ENCODE data around the gene CRHBP.
"Not testable (repeated sequence)": the region's sequence is repeated elsewhere in the genome, so short reads cannot be mapped to it uniquely, and the experiment has no call there.

The CRHBP gene

DNA sequence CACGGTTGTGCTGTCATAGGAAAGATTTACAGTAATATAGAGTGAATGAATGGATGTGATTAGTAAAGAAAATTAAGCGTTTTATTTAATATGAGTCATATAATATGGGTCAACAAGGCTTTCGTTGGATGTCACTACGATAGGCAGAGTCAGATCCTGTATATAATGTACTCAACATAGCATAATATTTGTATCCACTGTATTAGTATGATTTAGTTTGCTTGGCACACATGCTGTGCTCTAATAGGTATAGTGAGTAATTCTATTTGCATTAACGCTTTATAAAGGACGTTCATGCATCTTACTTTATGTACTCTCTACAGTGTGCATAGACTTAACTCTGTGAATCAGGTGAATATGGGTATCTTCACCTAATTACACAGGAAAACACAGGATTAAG is 41.5 kb downstream of the CRHBP start:
- no peak for TF ChIP-seq CTCF (IDR thresholded peaks at IDR 0.05; ENCODE audit: low read depth, low read length, missing control alignments)
- H3K4me3 ChIP-seq (ENCODE audit: low read depth, low read length), result no peak overlapping the region
- DNase-seq (ENCODE audit: low read depth), result no peak

- DNase-seq (ENCODE audit: low read depth); H3K4me3 ChIP-seq (ENCODE audit: low read depth, low read length): not testable (repeated sequence)
Observed at GRCh38 chr5:76998251-76998650, 45.4 kb downstream of the CRHBP start.

GRCh38 chr5:76999451-76999850 is 46.6 kb downstream of the CRHBP start:
- H3K4me3 ChIP-seq (ENCODE audit: low read depth, low read length), result no peak overlapping the region
- DNase-seq (ENCODE audit: low read depth), result no peak
- no peak for TF ChIP-seq CTCF (IDR thresholded peaks at IDR 0.05; ENCODE audit: low read depth, low read length, missing control alignments)

- DNase-seq (ENCODE audit: low read depth), result no peak
- TF ChIP-seq CTCF (IDR thresholded peaks at IDR 0.05; ENCODE audit: low read depth, low read length, missing control alignments), result no peak
- no peak overlapping the region for H3K4me3 ChIP-seq (ENCODE audit: low read depth, low read length)
Observed at GRCh38 chr5:77003246-77003645, 50.4 kb downstream of the CRHBP start.

- no peak overlapping the region for H3K4me3 ChIP-seq (ENCODE audit: low read depth, low read length)
- TF ChIP-seq CTCF (IDR thresholded peaks at IDR 0.05; ENCODE audit: low read depth, low read length, missing control alignments), result no peak
- DNase-seq (ENCODE audit: low read depth), result no peak
Observed at GRCh38 chr5:77006124-77006523, 53.3 kb downstream of the CRHBP start.

DNA sequence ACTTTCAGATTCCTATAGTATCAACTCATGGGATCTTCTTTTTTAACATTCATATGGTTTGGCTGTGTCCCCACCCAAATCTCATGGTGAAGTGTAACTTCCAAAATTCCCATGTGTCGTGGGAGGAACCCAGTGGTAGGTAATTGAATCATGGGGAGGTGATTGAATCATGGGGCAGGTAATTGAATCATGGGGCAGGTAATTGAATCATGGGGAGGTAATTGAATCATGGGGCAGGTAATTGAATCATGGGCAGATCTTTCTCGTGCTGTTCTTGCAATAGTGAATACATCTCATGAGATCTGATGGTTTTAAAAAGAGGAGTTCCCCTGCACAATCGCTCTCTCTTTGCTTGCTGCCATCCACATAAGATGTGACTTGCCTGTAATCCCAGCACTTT is 55.6 kb downstream of the CRHBP start:
- no peak for TF ChIP-seq CTCF (IDR thresholded peaks at IDR 0.05; ENCODE audit: low read depth, low read length, missing control alignments)
- no peak overlapping the region for H3K4me3 ChIP-seq (ENCODE audit: low read depth, low read length)
- no peak for DNase-seq (ENCODE audit: low read depth)

GRCh38 chr5:77010243-77010642 is 57.4 kb downstream of the CRHBP start:
- TF ChIP-seq CTCF (IDR thresholded peaks at IDR 0.05; ENCODE audit: low read depth, low read length, missing control alignments), result no peak
- DNase-seq (ENCODE audit: low read depth), result no peak
- no peak overlapping the region for H3K4me3 ChIP-seq (ENCODE audit: low read depth, low read length)

- no peak for DNase-seq (ENCODE audit: low read depth)
- no peak for TF ChIP-seq CTCF (IDR thresholded peaks at IDR 0.05; ENCODE audit: low read depth, low read length, missing control alignments)
- H3K4me3 ChIP-seq (ENCODE audit: low read depth, low read length), result no peak overlapping the region
Observed at GRCh38 chr5:77011498-77011897, 58.7 kb downstream of the CRHBP start.

Measured in GM12864 (cell line).